NCI-H524 (cell line): ENCODE data around the gene DSCAML1.
A peak's percentile ranks its signal among the peaks of the same experiment; 100 is the strongest.

Experiments
- DNase-seq, 2 experiments: peaks; one replicate each; lab custom pipeline; 2025; lab: John Stamatoyannopoulos, UW

Gene DSCAML1

GRCh38 chr11:117519170-117519569 lies 277.8 kb downstream of the DSCAML1 start:
- DNase-seq = peak in 1 of 2 experiments; percentile 54

GRCh38 chr11:117518455-117518854 lies 278.6 kb downstream of the DSCAML1 start:
- DNase-seq = no peak

- DNase-seq = no peak
These were observed 279.9 kb downstream of the DSCAML1 start for GRCh38 chr11:117517097-117517496.

GRCh38 chr11:117515892-117516787 lies 280.9 kb downstream of the DSCAML1 start:
- DNase-seq = no peak

- DNase-seq = no peak
These were observed 282.8 kb downstream of the DSCAML1 start for GRCh38 chr11:117514256-117514655.

- no peak for DNase-seq
These were observed 283.4 kb downstream of the DSCAML1 start for GRCh38 chr11:117513666-117514065.

GRCh38 chr11:117511931-117512539 lies 285.0 kb downstream of the DSCAML1 start:
- DNase-seq = no peak

- no peak for DNase-seq
These were observed 285.5 kb downstream of the DSCAML1 start for GRCh38 chr11:117511483-117511930.

- no peak for DNase-seq
These were observed 286.4 kb downstream of the DSCAML1 start for GRCh38 chr11:117510646-117511045.

- no peak for DNase-seq
These were observed 287.5 kb downstream of the DSCAML1 start for GRCh38 chr11:117509543-117509942.

GRCh38 chr11:117506971-117507370 lies 290.0 kb downstream of the DSCAML1 start:
- DNase-seq = no peak

- no peak for DNase-seq
These were observed 291.6 kb downstream of the DSCAML1 start for GRCh38 chr11:117505285-117505970.

- no peak for DNase-seq
These were observed 294.3 kb downstream of the DSCAML1 start for GRCh38 chr11:117502779-117503100.

GRCh38 chr11:117502015-117502778 lies 294.8 kb downstream of the DSCAML1 start:
- DNase-seq = no peak

GRCh38 chr11:117501237-117501898 lies 295.6 kb downstream of the DSCAML1 start:
- DNase-seq = no peak

- DNase-seq = no peak
These were observed 298.2 kb downstream of the DSCAML1 start for GRCh38 chr11:117498791-117499190.

GRCh38 chr11:117497206-117497951 lies 299.6 kb downstream of the DSCAML1 start:
- no peak for DNase-seq

- DNase-seq = no peak
These were observed 301.7 kb downstream of the DSCAML1 start for GRCh38 chr11:117495357-117495756.

- peak; percentile 90 to 93 for DNase-seq
These were observed 304.3 kb downstream of the DSCAML1 start for GRCh38 chr11:117492578-117493251.

GRCh38 chr11:117490911-117491310 lies 306.1 kb downstream of the DSCAML1 start:
- DNase-seq = no peak
